K562 (cell line): ENCODE measurements around the gene RNF187. TPM values are rescaled to one million over a fixed set of nuclear protein-coding genes. Genes with fewer than 3 reads are reported as not detected.

Source experiments
- ATF4 ChIP-seq: fragments of 450-650 bp; formaldehyde crosslinking; IDR thresholded peaks from 2 replicates; pipeline ENCODE4 v1.4.0; 2022; ENCODE audit warnings: mild to moderate bottlenecking, moderate library complexity
- CHD1 ChIP-seq: fragments of 200-600 bp; sonication (generic); IDR thresholded peaks from one replicate; pipeline ENCODE4 v1.6.1; 2012; ENCODE audit warnings: mild to moderate bottlenecking, moderate library complexity, low read length, inconsistent platforms
- E2F6 ChIP-seq, 2 experiments: IDR thresholded peaks; 2 replicates each; pipeline ENCODE4 v1.6.1; 2011; ENCODE audit warnings: borderline replicate concordance in 1 of 2, control low read depth in 1 of 2, low read depth in 1 of 2, low read length in 1 of 2, mild to moderate bottlenecking in 1 of 2, mixed read lengths in 1 of 2, moderate library complexity in 1 of 2; ENCODE audit not compliant: insufficient read depth in 1 of 2, insufficient read length in 1 of 2, poor library complexity in 1 of 2, severe bottlenecking in 1 of 2; ENCODE audit errors: extremely low read depth in 1 of 2
- ERF ChIP-seq: fragments of 450-650 bp; formaldehyde crosslinking; IDR thresholded peaks from 2 replicates; pipeline ENCODE4 v1.4.0; 2020; ENCODE audit warnings: mild to moderate bottlenecking, mixed read lengths
- GTF2F1 ChIP-seq: IDR thresholded peaks from 2 replicates; pipeline ENCODE4 v1.6.1; 2011; ENCODE audit warnings: low read depth, low read length, improper control_type of control experiment
- HNRNPL ChIP-seq: fragments of 200-400 bp; formaldehyde crosslinking; IDR thresholded peaks from 2 replicates; pipeline ENCODE4 v1.6.1; 2017; ENCODE audit warnings: low read depth, mild to moderate bottlenecking, low read length
- KDM4B ChIP-seq, 2 experiments: fragments of 450-650 bp in 1 of 2; sonication (generic) in 1 of 2; IDR thresholded peaks; 2 replicates each; pipeline ENCODE4 v1.6.1; 2016 to 2017; ENCODE audit warnings: borderline replicate concordance in 2 of 2, antibody characterized with exemption in 1 of 2, low read depth in 1 of 2, mild to moderate bottlenecking in 1 of 2
- RUNX1 ChIP-seq: sonication (generic); IDR thresholded peaks from 2 replicates; pipeline ENCODE4 v1.6.1; 2016; ENCODE audit warnings: antibody characterized with exemption, low read depth
- SMAD3 ChIP-seq: fragments of 450-650 bp; formaldehyde crosslinking; conservative IDR thresholded peaks from 2 replicates; pipeline ENCODE4 v1.4.0; 2020; ENCODE audit warnings: mild to moderate bottlenecking
- SMARCA4 ChIP-seq: fragments of 450-650 bp; IDR thresholded peaks from 2 replicates; pipeline ENCODE4 v1.6.1; 2016
- TCF3 ChIP-seq: sonication (generic); formaldehyde crosslinking; IDR thresholded peaks from 2 replicates; pipeline ENCODE4 v1.4.0; 2020; ENCODE audit warnings: mild to moderate bottlenecking, missing genetic modification reagents
- TRIM24 ChIP-seq, 2 experiments: fragments of 450-650 bp; IDR thresholded peaks; 2 replicates each; pipeline ENCODE4 v1.6.1; 2016
- ZBTB43 ChIP-seq: sonication (generic); formaldehyde crosslinking; IDR thresholded peaks from 2 replicates; pipeline ENCODE4 v1.8.0; 2023; ENCODE audit warnings: mild to moderate bottlenecking, missing genetic modification reagents
- ZNF184 ChIP-seq: sonication (generic); formaldehyde crosslinking; IDR thresholded peaks from 2 replicates; pipeline ENCODE4 v1.5.0; 2020; ENCODE audit warnings: missing genetic modification reagents
- polyA plus RNA-seq, 8 experiments: library from polyadenylated mRNA; depleted of rRNA in 4 of 8; stranded (reverse) in 5 of 8; unstranded in 3 of 8; fragments of >200 nt; fragmentation: Nextera tagmentation in 2 of 8; fragmentation: Illumina TruSeq in 1 of 8; extraction: Ambion mirVana in 2 of 8; extraction: Trizol in 1 of 8; gene quantifications; 2 replicates each; pipeline versions ENCODE4 v1.2.1 to v1.2.3, GENCODE V29; 2011 to 2014; ENCODE audit warnings: inconsistent platforms in 1 of 8, missing spikeins in 1 of 8
- total RNA-seq, 7 experiments: library from RNA; depleted of rRNA in 6 of 7; stranded (reverse); fragments of >200 nt in 6 of 7; fragmentation: Illumina TruSeq in 2 of 7; extraction: Trizol in 2 of 7; gene quantifications; 2 replicates each; pipeline versions ENCODE4 v1.2.1 to v1.2.3, GENCODE V29; 2011 to 2021; ENCODE audit warnings: low replicate concordance in 1 of 7
- TF ChIP-seq, protein P1 (sequence below): sonication (generic); formaldehyde crosslinking; IDR thresholded peaks from 2 replicates; pipeline ENCODE4 v1.8.0; 2023; ENCODE audit warnings: missing genetic modification reagents, mild to moderate bottlenecking, borderline replicate concordance
- TF ChIP-seq, protein P2 (sequence below): fragments of 450-650 bp; formaldehyde crosslinking; IDR thresholded peaks from 2 replicates; pipeline ENCODE4 v1.4.0; 2020; ENCODE audit warnings: mild to moderate bottlenecking, mixed read lengths

Gene RNF187
- total and polyA plus RNA-seq, 9 of the 15 experiments (the other 6 are each of a cell fraction or from before 2014, with no cell fraction given) = 2.3 to 119 (median 41.9) TPM

DNA sequence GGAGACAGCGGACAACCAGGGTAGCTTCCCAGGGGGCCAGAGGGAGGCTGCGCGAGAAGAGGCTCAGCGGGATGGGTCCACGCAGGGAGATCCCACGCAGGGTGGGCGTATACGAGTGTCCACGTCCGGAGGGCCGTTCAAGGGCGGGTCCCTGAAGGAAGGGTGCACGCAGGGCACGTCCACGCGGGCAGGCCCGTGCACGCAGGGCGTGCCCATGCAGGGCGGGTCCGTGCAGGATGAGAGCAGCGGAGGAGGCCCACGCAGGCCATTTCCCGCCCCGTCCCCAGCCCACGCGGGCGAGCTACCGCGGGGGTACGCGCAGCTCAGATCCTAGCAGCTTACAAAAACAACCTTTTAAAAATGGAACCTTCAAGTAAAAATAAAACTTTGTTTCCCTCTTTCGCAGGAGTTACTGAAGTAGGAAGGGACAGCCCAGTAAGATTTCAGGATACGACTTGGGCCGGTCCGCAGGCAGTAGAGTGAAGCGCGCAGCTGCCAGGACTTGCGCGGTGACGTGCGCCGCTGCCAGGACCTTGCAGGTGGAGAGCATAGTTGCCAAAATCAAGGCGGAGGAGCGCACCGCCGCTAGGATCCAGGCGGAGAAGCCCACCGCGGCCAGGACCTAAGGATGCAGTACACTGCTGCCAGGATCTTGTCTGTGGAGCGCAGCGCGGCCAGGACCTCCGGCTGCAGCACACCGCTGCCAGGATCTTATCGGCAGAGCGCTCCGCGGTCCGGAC is 416 bp upstream of the RNF187 start (continued):
- TF ChIP-seq, protein P1, sequence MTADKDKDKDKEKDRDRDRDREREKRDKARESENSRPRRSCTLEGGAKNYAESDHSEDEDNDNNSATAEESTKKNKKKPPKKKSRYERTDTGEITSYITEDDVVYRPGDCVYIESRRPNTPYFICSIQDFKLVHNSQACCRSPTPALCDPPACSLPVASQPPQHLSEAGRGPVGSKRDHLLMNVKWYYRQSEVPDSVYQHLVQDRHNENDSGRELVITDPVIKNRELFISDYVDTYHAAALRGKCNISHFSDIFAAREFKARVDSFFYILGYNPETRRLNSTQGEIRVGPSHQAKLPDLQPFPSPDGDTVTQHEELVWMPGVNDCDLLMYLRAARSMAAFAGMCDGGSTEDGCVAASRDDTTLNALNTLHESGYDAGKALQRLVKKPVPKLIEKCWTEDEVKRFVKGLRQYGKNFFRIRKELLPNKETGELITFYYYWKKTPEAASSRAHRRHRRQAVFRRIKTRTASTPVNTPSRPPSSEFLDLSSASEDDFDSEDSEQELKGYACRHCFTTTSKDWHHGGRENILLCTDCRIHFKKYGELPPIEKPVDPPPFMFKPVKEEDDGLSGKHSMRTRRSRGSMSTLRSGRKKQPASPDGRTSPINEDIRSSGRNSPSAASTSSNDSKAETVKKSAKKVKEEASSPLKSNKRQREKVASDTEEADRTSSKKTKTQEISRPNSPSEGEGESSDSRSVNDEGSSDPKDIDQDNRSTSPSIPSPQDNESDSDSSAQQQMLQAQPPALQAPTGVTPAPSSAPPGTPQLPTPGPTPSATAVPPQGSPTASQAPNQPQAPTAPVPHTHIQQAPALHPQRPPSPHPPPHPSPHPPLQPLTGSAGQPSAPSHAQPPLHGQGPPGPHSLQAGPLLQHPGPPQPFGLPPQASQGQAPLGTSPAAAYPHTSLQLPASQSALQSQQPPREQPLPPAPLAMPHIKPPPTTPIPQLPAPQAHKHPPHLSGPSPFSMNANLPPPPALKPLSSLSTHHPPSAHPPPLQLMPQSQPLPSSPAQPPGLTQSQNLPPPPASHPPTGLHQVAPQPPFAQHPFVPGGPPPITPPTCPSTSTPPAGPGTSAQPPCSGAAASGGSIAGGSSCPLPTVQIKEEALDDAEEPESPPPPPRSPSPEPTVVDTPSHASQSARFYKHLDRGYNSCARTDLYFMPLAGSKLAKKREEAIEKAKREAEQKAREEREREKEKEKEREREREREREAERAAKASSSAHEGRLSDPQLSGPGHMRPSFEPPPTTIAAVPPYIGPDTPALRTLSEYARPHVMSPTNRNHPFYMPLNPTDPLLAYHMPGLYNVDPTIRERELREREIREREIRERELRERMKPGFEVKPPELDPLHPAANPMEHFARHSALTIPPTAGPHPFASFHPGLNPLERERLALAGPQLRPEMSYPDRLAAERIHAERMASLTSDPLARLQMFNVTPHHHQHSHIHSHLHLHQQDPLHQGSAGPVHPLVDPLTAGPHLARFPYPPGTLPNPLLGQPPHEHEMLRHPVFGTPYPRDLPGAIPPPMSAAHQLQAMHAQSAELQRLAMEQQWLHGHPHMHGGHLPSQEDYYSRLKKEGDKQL = 0 out of 2 replicates have a peak, but pooled peaks have one; percentile 27
- TF ChIP-seq TCF3 (CRISPR knock-in tag) (no peak; the same call in 1 of the 2 replicates), ZBTB43 (CRISPR knock-in tag) (peak; percentile 96), ATF4 (no peak), TRIM24 (IDR thresholded peaks at IDR 0.05) (peak; percentile 18 to 80), CHD1 (peak; percentile 97), SMAD3 (peak; percentile 80; the same call in 1 of the 2 replicates), ERF (peak; percentile 62; the same call in 1 of the 2 replicates), E2F6 (IDR thresholded peaks at IDR 0.05; ENCODE audit: borderline replicate concordance in 1 of 2, extremely low read depth in 1 of 2, insufficient read depth in 1 of 2, insufficient read length in 1 of 2, low read depth in 1 of 2, low read length in 1 of 2, poor library complexity in 1 of 2, severe bottlenecking in 1 of 2) (peak; percentile 87 to 91), KDM4B (IDR thresholded peaks at IDR 0.05; ENCODE audit: borderline replicate concordance in 2 of 2, low read depth in 1 of 2) (peak in 1 of 2 experiments; percentile 43; a peak in 1 of 4 replicates), SMARCA4 (no peak), RUNX1 (peak; percentile 57; the same call in 1 of the 2 replicates), ZNF184 (CRISPR knock-in tag) (no peak), GTF2F1 (0 out of 2 replicates have a peak, but pooled peaks have one; percentile 5), HNRNPL (0 out of 2 replicates have a peak, but pooled peaks have one; percentile 52)
- TF ChIP-seq, protein P2, sequence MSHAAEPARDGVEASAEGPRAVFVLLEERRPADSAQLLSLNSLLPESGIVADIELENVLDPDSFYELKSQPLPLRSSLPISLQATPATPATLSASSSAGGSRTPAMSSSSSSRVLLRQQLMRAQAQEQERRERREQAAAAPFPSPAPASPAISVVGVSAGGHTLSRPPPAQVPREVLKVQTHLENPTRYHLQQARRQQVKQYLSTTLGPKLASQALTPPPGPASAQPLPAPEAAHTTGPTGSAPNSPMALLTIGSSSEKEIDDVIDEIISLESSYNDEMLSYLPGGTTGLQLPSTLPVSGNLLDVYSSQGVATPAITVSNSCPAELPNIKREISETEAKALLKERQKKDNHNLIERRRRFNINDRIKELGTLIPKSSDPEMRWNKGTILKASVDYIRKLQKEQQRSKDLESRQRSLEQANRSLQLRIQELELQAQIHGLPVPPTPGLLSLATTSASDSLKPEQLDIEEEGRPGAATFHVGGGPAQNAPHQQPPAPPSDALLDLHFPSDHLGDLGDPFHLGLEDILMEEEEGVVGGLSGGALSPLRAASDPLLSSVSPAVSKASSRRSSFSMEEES (CRISPR knock-in tag) = peak; percentile 16; the same call in 1 of the 2 replicates
